Measurements from ENCODE around the gene ARPC1A.

DNA sequence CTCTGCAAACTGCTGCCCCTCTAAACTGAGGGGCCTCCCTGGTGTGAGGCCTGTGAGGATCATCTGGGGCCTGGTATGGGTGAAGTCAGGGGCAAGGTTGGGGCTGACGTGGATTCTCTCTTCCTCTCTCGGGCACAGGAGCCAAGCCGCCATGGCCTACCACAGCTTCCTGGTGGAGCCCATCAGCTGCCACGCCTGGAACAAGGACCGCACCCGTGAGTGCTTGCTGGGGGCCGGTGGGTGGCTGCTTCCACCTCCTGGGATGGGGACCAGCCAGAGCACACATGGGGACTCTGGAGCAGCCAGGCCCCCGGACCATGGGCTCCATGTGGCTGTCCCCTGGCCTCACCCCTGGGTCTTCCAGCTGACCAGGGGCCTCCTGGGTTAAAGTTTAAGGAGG lies 59.9 kb downstream of the ARPC1A start:
- TF ChIP-seq, protein P1, sequence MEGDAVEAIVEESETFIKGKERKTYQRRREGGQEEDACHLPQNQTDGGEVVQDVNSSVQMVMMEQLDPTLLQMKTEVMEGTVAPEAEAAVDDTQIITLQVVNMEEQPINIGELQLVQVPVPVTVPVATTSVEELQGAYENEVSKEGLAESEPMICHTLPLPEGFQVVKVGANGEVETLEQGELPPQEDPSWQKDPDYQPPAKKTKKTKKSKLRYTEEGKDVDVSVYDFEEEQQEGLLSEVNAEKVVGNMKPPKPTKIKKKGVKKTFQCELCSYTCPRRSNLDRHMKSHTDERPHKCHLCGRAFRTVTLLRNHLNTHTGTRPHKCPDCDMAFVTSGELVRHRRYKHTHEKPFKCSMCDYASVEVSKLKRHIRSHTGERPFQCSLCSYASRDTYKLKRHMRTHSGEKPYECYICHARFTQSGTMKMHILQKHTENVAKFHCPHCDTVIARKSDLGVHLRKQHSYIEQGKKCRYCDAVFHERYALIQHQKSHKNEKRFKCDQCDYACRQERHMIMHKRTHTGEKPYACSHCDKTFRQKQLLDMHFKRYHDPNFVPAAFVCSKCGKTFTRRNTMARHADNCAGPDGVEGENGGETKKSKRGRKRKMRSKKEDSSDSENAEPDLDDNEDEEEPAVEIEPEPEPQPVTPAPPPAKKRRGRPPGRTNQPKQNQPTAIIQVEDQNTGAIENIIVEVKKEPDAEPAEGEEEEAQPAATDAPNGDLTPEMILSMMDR (IDR thresholded peaks at IDR 0.05), result no peak
- TF ChIP-seq POLR2AphosphoS5 (IDR thresholded peaks at IDR 0.05), result no peak
